ENCODE measurements around the gene DBNDD1. TPM values are rescaled to one million over a fixed set of nuclear protein-coding genes. Genes with fewer than 3 reads are reported as not detected.

DBNDD1 gene
- total RNA-seq, 1 donor from 2014 or later = 4.2 TPM

- Histone ChIP-seq H3K27ac (no peak overlapping the region), H3K4me1 (no peaks in the 10 kb centered on the region), H3K36me3 (peaks cover 46% of the 10 kb centered on the region), H3K9me3 (no peaks in the 10 kb centered on the region), H3K27me3 (ENCODE audit: low read depth) (no peaks in the 10 kb centered on the region), H3K4me3 (no peak overlapping the region)
- intact Hi-C loops (cut with DNase I) = no loop called here
- DNase-seq (no peak), ATAC-seq (no peak)
- TF ChIP-seq CTCF (IDR thresholded peaks at IDR 0.05) = no peak
Observed at GRCh38 chr16:90033387-90033786, 14.1 kb upstream of the DBNDD1 start.

- no peak for TF ChIP-seq CTCF (IDR thresholded peaks at IDR 0.05)
- Histone ChIP-seq H3K4me3 (no peak overlapping the region), H3K36me3 (peaks cover 40% of the 10 kb centered on the region), H3K27me3 (ENCODE audit: low read depth) (no peaks in the 10 kb centered on the region), H3K27ac (no peak overlapping the region), H3K9me3 (no peaks in the 10 kb centered on the region), H3K4me1 (no peaks in the 10 kb centered on the region)
- intact Hi-C loops (cut with DNase I) = no loop called here
- no peak for DNase-seq
- no peak for ATAC-seq
Observed at GRCh38 chr16:90032674-90033331, 13.5 kb upstream of the DBNDD1 start.

- no peak for TF ChIP-seq CTCF (IDR thresholded peaks at IDR 0.05)
- H3K4me3 ChIP-seq = no peak overlapping the region
- ATAC-seq = peak; percentile 9 to 58
- peaks cover 33% of the 10 kb centered on the region for H3K36me3 ChIP-seq
- DNase-seq = no peak
- H3K27me3 ChIP-seq (ENCODE audit: low read depth) = no peaks in the 10 kb centered on the region
- intact Hi-C loops (cut with DNase I) = no loop called here
- no peaks in the 10 kb centered on the region for H3K4me1 ChIP-seq
- H3K9me3 ChIP-seq = no peaks in the 10 kb centered on the region
- no peak overlapping the region for H3K27ac ChIP-seq
Observed at GRCh38 chr16:90031931-90032673, 12.8 kb upstream of the DBNDD1 start.

- peak in 1 of 2 donors; percentile 7 for ATAC-seq
- intact Hi-C loops (cut with DNase I) = no loop called here
Observed at GRCh38 chr16:90031186-90031930, 12.1 kb upstream of the DBNDD1 start.

More at GRCh38 chr16:90031186-90031930, 12.1 kb upstream of the DBNDD1 start:
- no peak overlapping the region for H3K27ac ChIP-seq
- H3K4me3 ChIP-seq = no peak overlapping the region
- H3K36me3 ChIP-seq = peaks cover 25% of the 10 kb centered on the region
- TF ChIP-seq CTCF (IDR thresholded peaks at IDR 0.05) = no peak
- DNase-seq = no peak
- no peaks in the 10 kb centered on the region for H3K27me3 ChIP-seq (ENCODE audit: low read depth)
- H3K4me1 ChIP-seq = no peaks in the 10 kb centered on the region
- no peaks in the 10 kb centered on the region for H3K9me3 ChIP-seq
